ENCODE results near the gene IL10RB.
"Not testable (repeated sequence)": the region's sequence is repeated elsewhere in the genome, so short reads cannot be mapped to it uniquely, and the experiment has no call there.

Gene IL10RB

GRCh38 chr21:33241846-33242245 lies 24.3 kb upstream of the IL10RB start:
- no peak for DNase-seq

- DNase-seq, result not testable (repeated sequence)
Observed at GRCh38 chr21:33242846-33243245, 23.3 kb upstream of the IL10RB start.

GRCh38 chr21:33244082-33244778 lies 21.9 kb upstream of the IL10RB start:
- no peak for DNase-seq

- no peak for DNase-seq
Observed at GRCh38 chr21:33244779-33245105, 21.4 kb upstream of the IL10RB start.

GRCh38 chr21:33245289-33245918 lies 20.8 kb upstream of the IL10RB start:
- DNase-seq, result no peak

GRCh38 chr21:33246506-33246905 lies 19.7 kb upstream of the IL10RB start:
- no peak for DNase-seq

- DNase-seq, result no peak
Observed at GRCh38 chr21:33246963-33247362, 19.2 kb upstream of the IL10RB start.

GRCh38 chr21:33247599-33247998 lies 18.6 kb upstream of the IL10RB start:
- no peak for DNase-seq

GRCh38 chr21:33249331-33250002 lies 16.7 kb upstream of the IL10RB start:
- DNase-seq, result no peak

GRCh38 chr21:33251119-33251518 lies 15.0 kb upstream of the IL10RB start:
- no peak for DNase-seq

GRCh38 chr21:33253382-33253781 lies 12.8 kb upstream of the IL10RB start:
- DNase-seq, result not testable (repeated sequence)

- DNase-seq, result no peak
Observed at GRCh38 chr21:33254766-33255165, 11.4 kb upstream of the IL10RB start.

GRCh38 chr21:33255404-33255803 lies 10.8 kb upstream of the IL10RB start:
- DNase-seq, result no peak

GRCh38 chr21:33256019-33256418 lies 10.1 kb upstream of the IL10RB start:
- no peak for DNase-seq

GRCh38 chr21:33257094-33257803 lies 8.9 kb upstream of the IL10RB start:
- no peak for DNase-seq

- no peak for DNase-seq
Observed at GRCh38 chr21:33258475-33258874, 7.7 kb upstream of the IL10RB start.

- DNase-seq, result no peak
Observed at GRCh38 chr21:33259428-33259827, 6.7 kb upstream of the IL10RB start.

- no peak for DNase-seq
Observed at GRCh38 chr21:33259995-33260394, 6.2 kb upstream of the IL10RB start.

GRCh38 chr21:33261635-33262034 lies 4.5 kb upstream of the IL10RB start:
- no peak for DNase-seq

GRCh38 chr21:33262921-33263320 lies 3.2 kb upstream of the IL10RB start:
- no peak for DNase-seq

GRCh38 chr21:33264561-33264960 lies 1.6 kb upstream of the IL10RB start:
- DNase-seq, result no peak

GRCh38 chr21:33265664-33266049 lies 510 bp upstream of the IL10RB start:
- no peak for DNase-seq

- DNase-seq, result no peak
Observed at GRCh38 chr21:33266789-33267135, 595 bp downstream of the IL10RB start.

GRCh38 chr21:33267250-33267649 lies 1.1 kb downstream of the IL10RB start:
- DNase-seq, result no peak
